Activated CD8-positive, alpha-beta T cell treated with anti-CD3 and anti-CD28 coated beads for 36 hours (primary cell): ENCODE measurements around the gene PBOV1. TPM values are rescaled to one million over a fixed set of nuclear protein-coding genes. Genes with fewer than 3 reads are reported as not detected.

Source experiments
- ATAC-seq: fragments of 200-7000 bp; cut with Tn5 transposase; one replicate; pipeline ENCODE4 v1.10.0; 2021; ENCODE audit warnings: mild to moderate bottlenecking, moderate library complexity
- CTCF ChIA-PET: fragments of 350-600 bp; sonication (Branson Sonifier 250); formaldehyde crosslinking; loops from one replicate; lab custom pipeline; 2021; ENCODE audit warnings: antibody characterized with exemption; lab: Charles Lee
- POLR2A ChIA-PET: fragments of 350-600 bp; sonication (Branson Sonifier 250); formaldehyde crosslinking; loops from one replicate; lab custom pipeline; 2021; ENCODE audit warnings: antibody characterized with exemption; lab: Charles Lee
- DNase-seq: peaks from one replicate; pipeline ENCODE4 v3.0.0-alpha.2; 2020
- H3K27ac Mint-ChIP-seq: one replicate; pipeline ENCODE4 v1.8.0; 2021; ENCODE audit warnings: mild to moderate bottlenecking, mixed read lengths
- H3K27me3 Mint-ChIP-seq: one replicate; pipeline ENCODE4 v1.8.0; 2021; ENCODE audit warnings: mixed read lengths
- H3K36me3 Mint-ChIP-seq: one replicate; pipeline ENCODE4 v1.8.0; 2021; ENCODE audit warnings: low read depth, mixed read lengths
- H3K4me1 Mint-ChIP-seq: one replicate; pipeline ENCODE4 v1.8.0; 2021; ENCODE audit warnings: low read depth, mixed read lengths
- H3K4me3 Mint-ChIP-seq: one replicate; pipeline ENCODE4 v1.8.0; 2021; ENCODE audit warnings: mild to moderate bottlenecking, moderate library complexity, mixed read lengths
- H3K9me3 Mint-ChIP-seq: one replicate; pipeline ENCODE4 v1.8.0; 2021; ENCODE audit warnings: mixed read lengths
- intact Hi-C: fragments of 100-400 bp; cut with micrococcal nuclease; formaldehyde crosslinking; loops from one replicate; pipeline ENCODE4 v1.10.0; 2022
- total RNA-seq, 2 experiments: library from RNA; stranded (reverse); gene quantifications; one replicate each; pipeline ENCODE4 v1.2.3, GENCODE V29; 2021
- TF ChIP-seq, protein P1 (sequence below): fragments of 200-600 bp; IDR thresholded peaks from one replicate; pipeline ENCODE4 v1.8.0; 2022; ENCODE audit warnings: antibody characterized with exemption, mild to moderate bottlenecking

The PBOV1 gene
- total RNA-seq, 2 experiments from 2014 or later, result not detected

DNA sequence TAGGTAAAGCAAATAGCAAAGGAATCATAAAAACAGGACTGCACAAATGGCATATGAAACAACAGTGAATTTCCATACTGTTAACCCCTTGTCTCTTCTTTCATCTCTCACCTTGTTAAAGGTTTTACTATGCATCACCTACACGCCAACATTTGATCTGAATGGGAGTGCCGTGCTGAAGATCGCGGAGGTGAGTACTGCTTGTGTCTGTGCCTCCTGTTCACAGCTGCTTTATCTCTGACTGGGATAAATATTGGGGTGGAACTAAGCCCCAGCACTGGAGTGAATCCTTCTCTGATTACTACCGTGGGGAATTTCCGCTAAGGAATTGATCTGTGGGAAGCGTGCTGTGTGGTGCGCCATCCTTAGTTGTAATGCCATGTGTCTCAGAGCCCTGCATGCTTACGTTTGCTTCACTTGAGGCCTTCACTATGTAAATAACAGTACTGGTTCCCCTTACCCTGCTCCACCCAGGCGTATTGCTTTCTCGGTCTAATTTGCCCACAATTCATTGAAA is 11.4 kb upstream of the PBOV1 start:
- no peaks in the 10 kb centered on the region for H3K36me3 Mint-ChIP-seq
- no peak overlapping the region for H3K27ac Mint-ChIP-seq
- TF ChIP-seq, protein P1, sequence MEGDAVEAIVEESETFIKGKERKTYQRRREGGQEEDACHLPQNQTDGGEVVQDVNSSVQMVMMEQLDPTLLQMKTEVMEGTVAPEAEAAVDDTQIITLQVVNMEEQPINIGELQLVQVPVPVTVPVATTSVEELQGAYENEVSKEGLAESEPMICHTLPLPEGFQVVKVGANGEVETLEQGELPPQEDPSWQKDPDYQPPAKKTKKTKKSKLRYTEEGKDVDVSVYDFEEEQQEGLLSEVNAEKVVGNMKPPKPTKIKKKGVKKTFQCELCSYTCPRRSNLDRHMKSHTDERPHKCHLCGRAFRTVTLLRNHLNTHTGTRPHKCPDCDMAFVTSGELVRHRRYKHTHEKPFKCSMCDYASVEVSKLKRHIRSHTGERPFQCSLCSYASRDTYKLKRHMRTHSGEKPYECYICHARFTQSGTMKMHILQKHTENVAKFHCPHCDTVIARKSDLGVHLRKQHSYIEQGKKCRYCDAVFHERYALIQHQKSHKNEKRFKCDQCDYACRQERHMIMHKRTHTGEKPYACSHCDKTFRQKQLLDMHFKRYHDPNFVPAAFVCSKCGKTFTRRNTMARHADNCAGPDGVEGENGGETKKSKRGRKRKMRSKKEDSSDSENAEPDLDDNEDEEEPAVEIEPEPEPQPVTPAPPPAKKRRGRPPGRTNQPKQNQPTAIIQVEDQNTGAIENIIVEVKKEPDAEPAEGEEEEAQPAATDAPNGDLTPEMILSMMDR, result no peak
- intact Hi-C loops, result no loop called here
- no peak for ATAC-seq
- peaks cover 11% of the 10 kb centered on the region for H3K27me3 Mint-ChIP-seq
- ChIA-PET CTCF (no interaction called here), POLR2A (no interaction called here)
- no peaks in the 10 kb centered on the region for H3K9me3 Mint-ChIP-seq
- no peak for DNase-seq
- H3K4me3 Mint-ChIP-seq, result no peak overlapping the region
- H3K4me1 Mint-ChIP-seq, result no peaks in the 10 kb centered on the region

DNA sequence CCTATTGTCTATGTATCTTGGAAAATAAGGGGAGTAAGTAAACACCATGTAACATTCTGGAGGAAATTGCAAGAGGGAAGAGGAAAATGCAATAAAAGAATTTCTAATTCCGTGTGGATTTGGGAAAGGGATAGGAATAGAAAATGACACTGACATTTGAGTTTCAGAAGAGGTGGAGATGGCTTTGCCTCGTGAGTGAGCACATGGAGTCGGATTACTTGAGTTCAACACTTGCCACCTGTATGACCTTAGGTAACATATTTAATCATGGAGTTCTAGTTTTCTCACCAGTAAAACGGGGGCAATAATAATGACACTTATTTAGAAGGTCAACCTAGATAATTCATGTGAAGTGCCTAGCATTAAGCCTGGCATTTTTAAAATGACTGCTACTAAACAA is 10.8 kb upstream of the PBOV1 start:
- no peak overlapping the region for H3K27ac Mint-ChIP-seq
- ATAC-seq, result no peak
- POLR2A ChIA-PET, result no interaction called here

DNA sequence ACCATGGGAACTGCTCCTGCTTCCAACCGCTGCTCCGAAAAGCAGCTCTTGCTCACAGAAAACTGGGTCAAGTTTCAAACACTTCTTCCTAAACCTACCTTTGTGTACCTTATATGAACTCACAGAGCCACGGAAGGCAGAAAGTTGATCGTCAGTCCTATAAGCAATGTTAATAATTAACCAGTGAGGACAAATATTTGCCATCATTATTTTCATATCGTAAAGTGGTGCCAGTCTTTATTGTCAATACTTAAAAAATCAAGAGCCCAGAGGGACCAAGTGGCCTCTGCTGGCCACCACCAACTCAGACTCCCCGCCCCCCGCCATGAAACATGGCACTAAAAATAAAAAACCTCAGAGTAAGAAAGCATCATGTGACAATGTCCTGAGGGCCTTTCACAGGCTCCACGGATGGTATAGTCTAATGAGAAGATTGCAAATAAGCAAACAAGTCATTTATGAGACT is 9.1 kb upstream of the PBOV1 start:
- POLR2A ChIA-PET, result no interaction called here
- CTCF ChIA-PET, result no interaction called here
- Mint-ChIP-seq H3K9me3 (no peaks in the 10 kb centered on the region), H3K27ac (no peak overlapping the region), H3K36me3 (no peaks in the 10 kb centered on the region), H3K27me3 (peaks cover 11% of the 10 kb centered on the region), H3K4me1 (no peaks in the 10 kb centered on the region), H3K4me3 (no peak overlapping the region)
- TF ChIP-seq, protein P1, result no peak
- intact Hi-C loops, result no loop called here
- no peak for ATAC-seq
- no peak for DNase-seq

More for the DNA sequence above, 10.8 kb upstream of the PBOV1 start:
- intact Hi-C loops, result no loop called here
- peaks cover 11% of the 10 kb centered on the region for H3K27me3 Mint-ChIP-seq
- CTCF ChIA-PET, result no interaction called here
- H3K36me3 Mint-ChIP-seq, result no peaks in the 10 kb centered on the region
- no peak for DNase-seq
- H3K4me3 Mint-ChIP-seq, result no peak overlapping the region
- TF ChIP-seq, protein P1, result no peak
- H3K9me3 Mint-ChIP-seq, result no peaks in the 10 kb centered on the region
- no peaks in the 10 kb centered on the region for H3K4me1 Mint-ChIP-seq

DNA sequence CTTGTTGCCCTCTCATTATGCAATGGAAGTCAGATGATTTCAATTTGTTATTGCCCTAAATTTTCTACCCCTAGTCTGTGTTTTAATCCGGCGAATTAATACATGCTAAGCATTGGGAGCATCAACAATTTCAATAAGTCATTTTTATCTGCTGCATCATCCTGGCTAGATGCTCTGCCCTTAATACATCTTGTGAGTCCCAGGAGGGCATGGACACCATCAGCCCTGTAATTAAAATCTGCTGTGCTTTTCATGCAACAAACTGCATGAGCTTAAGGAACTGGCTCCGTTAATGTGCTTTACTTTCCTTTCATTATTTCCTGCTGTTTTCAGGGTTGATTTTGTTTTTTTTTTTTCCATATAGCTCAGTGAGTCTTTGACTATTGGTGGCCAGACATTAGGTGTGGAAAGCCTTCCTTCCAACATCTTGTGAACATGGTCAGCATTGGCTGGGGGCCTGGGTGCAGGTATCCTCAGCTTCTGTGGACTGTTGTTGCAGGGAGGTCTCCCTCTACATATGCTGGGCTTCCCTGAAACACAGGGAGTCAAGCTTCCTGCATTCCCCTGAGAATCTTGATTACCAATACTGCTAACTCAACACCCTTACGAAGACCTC is 8.5 kb upstream of the PBOV1 start:
- ChIA-PET POLR2A (no interaction called here), CTCF (no interaction called here)
- H3K4me1 Mint-ChIP-seq, result no peaks in the 10 kb centered on the region
- H3K9me3 Mint-ChIP-seq, result no peaks in the 10 kb centered on the region
- ATAC-seq, result no peak
- DNase-seq, result no peak
- peaks cover 11% of the 10 kb centered on the region for H3K27me3 Mint-ChIP-seq
- H3K36me3 Mint-ChIP-seq, result no peaks in the 10 kb centered on the region
- intact Hi-C loops, result no loop called here
- no peak overlapping the region for H3K4me3 Mint-ChIP-seq
- no peak overlapping the region for H3K27ac Mint-ChIP-seq
- TF ChIP-seq, protein P1, result no peak

DNA sequence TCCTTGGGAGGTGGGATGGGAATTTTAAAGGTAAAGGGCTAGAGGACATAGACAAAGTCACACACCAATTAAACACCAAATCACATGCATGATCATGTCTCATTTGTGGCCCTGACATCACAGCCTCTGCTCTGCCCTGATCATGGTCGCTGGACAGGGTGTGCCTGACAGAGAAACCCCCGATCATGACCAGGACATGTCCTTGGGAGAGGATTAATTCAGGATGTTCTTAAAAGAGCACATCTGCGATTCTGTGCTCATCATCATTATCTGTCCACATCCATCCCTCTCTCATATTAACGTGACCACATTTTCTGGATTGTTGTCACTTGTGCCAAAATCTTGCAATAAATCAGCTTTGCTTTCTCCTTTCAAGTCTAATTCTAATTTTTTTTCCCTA is 7.7 kb upstream of the PBOV1 start:
- TF ChIP-seq, protein P1, result no peak
- ATAC-seq (no peak), DNase-seq (no peak)
- Mint-ChIP-seq H3K4me1 (no peaks in the 10 kb centered on the region), H3K4me3 (no peak overlapping the region), H3K27ac (no peak overlapping the region), H3K27me3 (peaks cover 11% of the 10 kb centered on the region), H3K9me3 (no peaks in the 10 kb centered on the region), H3K36me3 (no peaks in the 10 kb centered on the region)
- ChIA-PET POLR2A (no interaction called here), CTCF (no interaction called here)
- intact Hi-C loops, result no loop called here
